NT2/D1 (cell line): ENCODE measurements around the gene MRPL34.

ENCODE experiments used
- YY1 ChIP-seq: IDR thresholded peaks from 2 replicates; pipeline ENCODE4 v1.6.1; 2011; ENCODE audit not compliant: insufficient read length, insufficient read depth
- ZNF274 ChIP-seq: IDR thresholded peaks from 2 replicates; pipeline ENCODE4 v1.6.1; 2011; ENCODE audit warnings: mild to moderate bottlenecking, low read depth, low read length

DNA sequence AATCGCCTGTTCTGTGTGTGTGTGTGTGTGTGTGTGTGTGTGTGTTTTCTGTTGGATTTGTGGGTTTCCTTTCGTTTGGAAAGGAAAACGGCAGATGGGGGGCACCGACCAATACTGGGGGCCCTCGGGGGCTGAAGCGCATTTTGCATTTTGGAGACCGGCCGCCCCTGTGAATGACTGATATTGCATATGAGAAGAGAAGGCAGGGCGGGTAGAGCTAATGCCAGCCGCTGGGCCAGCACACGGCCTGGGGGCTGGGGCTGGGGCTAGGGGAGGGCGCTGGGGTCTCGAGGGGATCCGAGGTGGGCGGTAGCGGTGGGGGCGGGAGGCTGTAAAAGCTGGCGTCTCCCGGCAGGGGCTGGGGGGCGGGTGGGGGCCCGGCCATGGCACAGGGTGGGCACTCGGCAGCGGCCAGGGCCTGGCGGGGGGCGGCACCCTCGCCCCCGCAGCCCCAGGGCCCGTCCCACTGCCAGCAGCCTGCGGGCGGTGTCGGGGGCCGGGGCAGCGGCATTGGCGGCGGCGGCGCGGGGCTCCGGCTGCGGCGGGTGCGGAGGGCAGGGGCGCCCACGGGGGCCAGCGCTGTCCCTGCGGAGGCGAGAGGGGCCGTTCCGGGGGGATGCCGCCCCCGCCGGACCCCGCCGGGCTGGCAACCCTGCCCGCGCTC, 17.8 kb downstream of the MRPL34 start:
- TF ChIP-seq YY1, result no peak
- no peak for TF ChIP-seq ZNF274
